ENCODE data around the gene LPAR6.

The LPAR6 gene

DNA sequence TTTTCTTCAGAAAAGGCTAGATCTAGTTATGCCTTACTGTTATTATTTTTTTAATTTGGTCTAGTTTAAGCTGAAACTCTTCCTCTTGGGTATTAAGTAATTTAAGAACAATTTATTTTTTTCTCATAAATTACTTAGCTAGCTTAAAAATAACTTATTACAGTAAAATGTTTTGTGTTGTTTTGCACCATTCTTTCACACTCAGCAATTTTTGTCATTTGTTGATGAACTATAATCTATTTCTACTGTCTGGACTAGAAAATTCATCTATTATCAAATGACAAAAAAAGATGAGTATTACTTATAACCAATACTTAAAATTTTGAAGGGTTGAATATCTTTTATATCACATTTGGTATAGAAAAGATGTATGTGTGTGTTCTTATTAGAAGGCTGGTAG is 1.6 kb upstream of the LPAR6 start:
- DNase-seq = no peak

DNA sequence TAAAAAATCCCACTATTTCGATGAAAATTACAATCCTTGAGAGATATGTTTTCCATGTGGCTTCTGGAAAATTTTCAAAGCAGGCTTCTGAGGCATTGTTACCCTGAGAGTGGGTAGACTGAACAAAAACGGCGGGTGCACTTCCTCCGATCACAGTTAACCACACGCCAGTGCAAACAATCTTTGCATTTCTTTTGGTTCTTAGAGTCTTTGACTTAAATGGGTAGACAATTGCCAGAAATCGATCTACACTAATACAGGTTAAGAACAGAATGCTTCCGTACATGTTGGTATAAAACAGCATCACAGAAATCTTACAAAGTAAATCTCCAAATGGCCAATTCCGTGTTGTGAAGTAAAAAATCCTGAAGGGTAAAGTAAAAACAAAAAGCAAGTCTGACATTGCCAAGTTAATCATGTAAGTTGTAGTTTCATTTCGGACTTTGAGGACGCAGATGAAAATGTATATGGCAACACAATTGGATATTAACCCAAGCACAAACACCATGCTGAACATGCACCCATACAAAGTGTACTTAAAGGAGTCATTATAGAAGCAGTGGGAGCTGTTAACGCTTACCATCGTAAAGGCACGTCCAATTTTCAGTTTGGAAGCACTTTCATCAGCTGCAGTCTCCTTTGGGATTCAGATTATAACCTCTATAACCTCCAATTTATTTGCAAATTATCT is 927 bp downstream of the LPAR6 start:
- DNase-seq = no peak

DNA sequence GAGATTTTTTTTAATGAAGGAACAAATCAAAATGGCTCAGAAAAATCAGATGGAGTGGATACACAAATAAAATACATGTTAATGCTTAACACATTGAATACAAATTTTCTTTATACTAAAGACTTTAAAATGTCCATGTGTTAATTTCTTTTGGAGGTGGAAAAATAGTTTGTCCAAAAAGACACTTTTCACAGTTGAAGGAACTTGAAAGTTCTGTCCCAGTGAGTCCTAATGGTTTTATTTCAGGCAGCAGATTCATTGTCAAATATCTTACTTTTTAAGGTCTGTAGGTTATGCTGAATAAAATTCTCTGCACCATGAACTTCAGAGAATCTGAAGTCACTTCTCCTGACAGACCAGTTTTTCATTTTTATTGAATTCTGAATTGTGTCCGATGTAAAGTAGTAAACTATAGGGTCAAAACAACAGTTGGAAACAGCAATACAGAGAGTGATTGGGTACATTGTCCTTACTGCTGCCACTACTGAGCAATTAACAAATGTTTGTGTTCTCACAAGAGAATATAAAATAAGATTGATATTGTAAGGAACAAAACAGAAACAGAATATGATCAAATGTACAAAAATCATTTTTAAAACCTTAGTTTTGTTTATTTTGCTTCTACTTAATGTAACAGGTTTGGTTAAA is 1.6 kb downstream of the LPAR6 start:
- DNase-seq = no peak

DNA sequence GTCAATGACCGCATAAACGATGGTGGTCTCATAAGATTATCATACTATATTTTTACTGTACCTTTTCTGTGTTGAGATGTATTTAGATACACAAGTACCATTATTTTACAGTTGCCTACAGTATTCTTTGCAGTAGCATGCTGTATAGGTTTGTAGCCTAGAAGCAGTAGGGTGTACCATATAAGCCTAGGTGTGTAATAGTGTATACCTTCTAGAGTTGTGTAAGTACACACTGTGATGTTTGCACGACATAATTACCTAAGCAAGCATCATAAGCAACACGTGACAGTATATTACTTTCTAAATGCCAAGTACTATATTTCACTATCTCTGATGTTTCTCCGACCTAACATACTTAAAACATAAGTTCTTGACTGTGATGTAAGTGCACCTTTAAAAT is 2.7 kb downstream of the LPAR6 start:
- DNase-seq = no peak

- no peak for DNase-seq
Observed at GRCh38 chr13:48405875-48406274, 7.0 kb downstream of the LPAR6 start.

- no peak for DNase-seq
Observed at GRCh38 chr13:48404952-48405351, 8.0 kb downstream of the LPAR6 start.

- DNase-seq = no peak
Observed at GRCh38 chr13:48403913-48404312, 9.0 kb downstream of the LPAR6 start.

GRCh38 chr13:48403151-48403631 is 9.7 kb downstream of the LPAR6 start:
- no peak for DNase-seq

GRCh38 chr13:48402325-48402932 is 10.5 kb downstream of the LPAR6 start:
- DNase-seq = no peak

GRCh38 chr13:48401480-48401879 is 11.4 kb downstream of the LPAR6 start:
- no peak for DNase-seq

DNA sequence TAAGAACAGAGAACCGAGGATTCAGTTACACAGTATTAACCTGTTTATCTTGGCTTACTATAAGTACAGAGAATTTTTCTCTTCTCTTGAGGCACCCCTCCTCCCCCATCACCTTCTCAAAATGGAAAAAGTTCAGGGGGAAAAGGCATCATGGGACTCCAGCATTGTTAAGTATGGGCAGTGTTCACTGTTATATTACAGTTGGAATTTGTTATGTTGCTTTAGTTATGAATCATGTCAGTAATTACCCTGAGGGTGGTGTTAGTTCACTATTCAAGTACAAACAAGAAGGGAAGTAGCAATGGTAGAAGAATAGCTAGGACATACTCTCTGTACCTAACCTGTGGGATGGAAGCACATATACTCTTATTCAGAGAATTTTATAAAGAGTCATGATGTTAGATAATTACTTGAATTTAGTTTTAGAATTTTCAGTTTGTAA is 12.0 kb downstream of the LPAR6 start:
- DNase-seq = no peak

DNA sequence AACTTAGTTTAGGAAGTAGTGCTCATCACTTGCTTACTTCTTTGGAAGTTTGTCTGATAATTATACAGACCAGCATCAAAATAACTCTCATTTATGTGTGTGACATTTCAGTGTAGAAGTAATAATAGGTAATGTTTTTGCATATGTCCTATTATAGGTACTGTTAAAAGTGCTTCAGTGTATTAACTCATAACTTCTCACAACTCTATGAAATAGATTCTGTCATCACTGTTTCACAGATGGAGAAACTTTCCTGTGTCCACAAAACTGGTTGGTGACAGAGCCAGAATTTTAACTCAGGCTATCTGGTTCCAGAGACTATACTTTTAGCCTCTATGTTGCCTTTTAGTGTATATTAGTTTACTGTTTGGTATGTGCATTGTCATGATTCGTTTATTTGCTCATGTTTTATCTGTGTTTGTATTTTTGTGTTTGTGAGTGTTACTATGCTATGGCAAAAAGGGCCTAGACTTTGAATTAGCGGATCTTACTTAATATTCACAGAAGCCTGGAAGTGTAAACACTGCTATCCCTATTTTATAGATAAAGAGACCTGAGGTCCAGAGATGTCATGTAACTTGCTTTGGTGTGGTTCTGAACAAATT is 12.7 kb downstream of the LPAR6 start:
- DNase-seq = no peak

DNA sequence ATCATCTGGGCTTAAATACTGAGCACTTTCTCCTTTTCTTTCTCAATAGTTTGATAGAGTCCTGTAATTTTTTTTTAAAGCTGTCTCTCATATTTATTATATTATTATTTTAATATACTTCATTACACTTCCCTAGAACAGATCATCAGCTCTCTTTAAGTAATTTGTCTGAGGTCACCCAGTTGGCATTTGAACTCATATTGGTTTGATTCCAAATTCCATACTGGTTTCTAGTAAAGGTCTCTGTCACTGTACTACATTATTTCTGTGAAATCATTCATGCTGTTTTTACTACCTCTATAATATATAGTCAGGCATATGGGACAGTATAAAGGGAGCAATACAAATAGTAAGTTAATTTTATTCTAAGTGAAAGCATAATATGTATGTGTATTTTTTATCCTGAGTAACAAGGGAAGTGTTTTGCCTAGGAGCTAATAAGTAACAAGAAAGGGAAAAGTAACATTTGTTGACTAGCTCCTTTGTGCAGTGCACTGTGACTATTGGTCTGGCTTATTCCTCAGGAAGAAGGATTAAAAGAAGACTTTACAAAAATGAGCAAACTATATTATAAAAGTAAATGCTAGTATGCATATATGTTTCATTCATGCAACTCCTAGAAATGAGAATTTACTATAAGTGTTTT is 14.3 kb downstream of the LPAR6 start:
- DNase-seq = no peak

DNA sequence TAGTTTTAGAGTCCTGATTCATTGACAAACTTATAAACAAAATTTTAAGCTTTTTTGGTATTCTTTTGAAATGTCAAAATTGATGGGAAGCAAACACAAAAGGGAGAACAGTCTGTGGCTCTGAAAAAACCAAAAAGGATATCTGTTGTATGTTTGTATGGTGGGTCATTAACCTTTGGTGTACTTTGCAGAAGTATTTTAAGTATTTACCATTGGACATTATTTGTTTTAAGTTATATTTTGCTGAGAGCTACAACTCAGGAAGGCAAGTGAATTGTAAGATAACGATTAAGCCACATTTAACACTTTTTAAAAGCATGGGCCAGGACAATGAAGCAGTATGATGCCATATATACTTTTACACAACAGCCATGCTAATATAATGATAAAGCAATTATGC is 15.2 kb downstream of the LPAR6 start:
- DNase-seq = no peak

DNA sequence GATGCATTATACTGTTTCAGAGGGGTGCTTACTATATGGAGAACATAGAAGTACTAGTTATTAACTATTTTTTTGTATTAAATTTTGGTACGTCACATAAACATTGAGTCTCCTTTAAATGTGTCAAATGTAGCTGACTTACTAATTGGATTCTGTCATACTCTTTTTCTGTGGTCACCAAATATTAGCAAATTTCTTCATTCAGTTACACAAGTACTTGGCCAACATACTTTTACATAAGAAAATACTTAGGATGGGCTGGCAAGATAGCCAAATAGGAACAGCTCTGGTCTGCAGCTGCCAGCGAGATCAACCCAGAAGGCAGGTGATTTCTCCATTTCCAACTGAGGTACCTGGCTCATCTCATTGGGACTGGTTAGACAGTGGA is 19.2 kb downstream of the LPAR6 start:
- DNase-seq = no peak

GRCh38 chr13:48393030-48393697 is 19.7 kb downstream of the LPAR6 start:
- no peak for DNase-seq

- no peak for DNase-seq
Observed at GRCh38 chr13:48391257-48391656, 21.7 kb downstream of the LPAR6 start.

DNA sequence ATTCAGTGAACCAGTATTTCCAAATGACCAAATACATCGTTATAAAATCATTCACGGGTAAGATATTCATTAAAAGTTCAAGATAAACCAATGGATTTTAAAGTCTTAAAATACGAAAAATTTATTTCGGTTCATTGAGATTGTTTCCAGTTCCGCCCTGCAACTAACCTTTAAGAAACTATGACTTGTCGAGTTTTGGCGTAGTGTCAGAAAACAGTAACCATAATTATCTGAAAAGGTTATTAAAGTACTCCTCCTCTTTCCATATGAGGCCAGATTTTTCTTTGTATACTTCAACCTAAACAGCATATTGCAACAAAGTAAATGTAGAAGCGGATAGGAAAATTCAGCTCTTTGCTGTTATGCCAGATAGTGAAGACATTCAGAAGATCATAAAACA is 26.1 kb downstream of the LPAR6 start:
- DNase-seq = no peak

DNA sequence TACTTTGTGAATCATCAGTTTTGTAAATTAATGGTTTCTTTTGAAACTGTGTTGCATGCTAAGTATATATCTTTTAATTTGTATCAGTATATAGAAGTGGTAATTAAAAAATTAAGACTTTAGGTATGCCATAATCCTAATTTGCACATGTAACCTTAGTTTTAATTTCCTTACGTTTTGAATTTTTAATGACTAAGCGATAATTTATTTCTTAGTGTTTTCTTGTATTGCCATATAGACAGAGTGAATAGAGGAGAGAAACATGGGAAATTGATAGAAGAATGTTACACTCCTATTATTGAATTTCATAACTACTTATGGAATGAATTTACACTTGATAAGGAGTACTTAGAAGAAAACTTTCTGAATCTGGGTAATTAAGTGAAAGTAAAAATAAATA is 29.5 kb downstream of the LPAR6 start:
- DNase-seq = no peak

GRCh38 chr13:48380581-48380980 is 32.3 kb downstream of the LPAR6 start:
- no peak for DNase-seq

GRCh38 chr13:48377857-48378256 is 35.1 kb downstream of the LPAR6 start:
- no peak for DNase-seq

GRCh38 chr13:48370815-48371214 is 42.1 kb downstream of the LPAR6 start:
- DNase-seq = no peak

DNA sequence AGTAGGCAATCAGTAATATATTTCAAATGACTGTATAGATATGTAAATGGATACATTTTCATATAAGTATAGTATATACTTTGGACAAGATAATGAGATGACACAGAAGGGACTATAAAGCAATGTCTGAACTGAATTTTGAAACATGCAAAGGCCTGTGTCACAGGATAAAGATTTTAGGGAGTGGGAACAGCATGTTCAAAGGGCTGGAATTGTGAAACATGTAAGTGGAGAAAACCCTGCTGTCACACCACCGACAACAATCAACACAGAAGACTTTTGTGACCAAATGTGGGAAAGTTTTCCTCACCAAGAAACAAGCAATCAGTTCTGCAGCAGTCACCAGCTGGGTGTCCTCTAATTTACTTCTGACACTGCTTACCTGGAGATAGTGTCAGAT is 42.9 kb downstream of the LPAR6 start:
- no peak for DNase-seq
